Stomach (tissue), 4 donors: ENCODE results near the gene RHBDL1.

Experiments used
- POLR2AphosphoS5 ChIP-seq, 3 donors: sonication (generic); formaldehyde crosslinking; IDR thresholded peaks; one replicate each; pipeline ENCODE4 v1.6.1; 2016; ENCODE audit warnings: antibody characterized with exemption in 3 of 3
- TF ChIP-seq, protein P1 (sequence below), 7 experiments: fragments of 450-650 bp in 4 of 7; fragments of 200-600 bp in 3 of 7; sonication (generic) in 3 of 7; IDR thresholded peaks; one replicate each; pipeline ENCODE4 v1.5.1; 2016 to 2019; ENCODE audit warnings: antibody characterized with exemption in 7 of 7, control low read depth in 2 of 7, mild to moderate bottlenecking in 1 of 7

- TF ChIP-seq, protein P1, sequence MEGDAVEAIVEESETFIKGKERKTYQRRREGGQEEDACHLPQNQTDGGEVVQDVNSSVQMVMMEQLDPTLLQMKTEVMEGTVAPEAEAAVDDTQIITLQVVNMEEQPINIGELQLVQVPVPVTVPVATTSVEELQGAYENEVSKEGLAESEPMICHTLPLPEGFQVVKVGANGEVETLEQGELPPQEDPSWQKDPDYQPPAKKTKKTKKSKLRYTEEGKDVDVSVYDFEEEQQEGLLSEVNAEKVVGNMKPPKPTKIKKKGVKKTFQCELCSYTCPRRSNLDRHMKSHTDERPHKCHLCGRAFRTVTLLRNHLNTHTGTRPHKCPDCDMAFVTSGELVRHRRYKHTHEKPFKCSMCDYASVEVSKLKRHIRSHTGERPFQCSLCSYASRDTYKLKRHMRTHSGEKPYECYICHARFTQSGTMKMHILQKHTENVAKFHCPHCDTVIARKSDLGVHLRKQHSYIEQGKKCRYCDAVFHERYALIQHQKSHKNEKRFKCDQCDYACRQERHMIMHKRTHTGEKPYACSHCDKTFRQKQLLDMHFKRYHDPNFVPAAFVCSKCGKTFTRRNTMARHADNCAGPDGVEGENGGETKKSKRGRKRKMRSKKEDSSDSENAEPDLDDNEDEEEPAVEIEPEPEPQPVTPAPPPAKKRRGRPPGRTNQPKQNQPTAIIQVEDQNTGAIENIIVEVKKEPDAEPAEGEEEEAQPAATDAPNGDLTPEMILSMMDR (IDR thresholded peaks at IDR 0.05), result no peak
- no peak for TF ChIP-seq POLR2AphosphoS5 (IDR thresholded peaks at IDR 0.05)
Observed at GRCh38 chr16:654034-654433, 21.4 kb upstream of the RHBDL1 start.
